ENCODE results near the gene PATZ1. TPM values are rescaled to one million over a fixed set of nuclear protein-coding genes. Genes with fewer than 3 reads are reported as not detected.

PATZ1 gene
- total and polyA plus RNA-seq, 2 of the 8 experiments (the other 6 are each of a cell fraction or from before 2014, with no cell fraction given), result 62.1 to 70.9 TPM

DNA sequence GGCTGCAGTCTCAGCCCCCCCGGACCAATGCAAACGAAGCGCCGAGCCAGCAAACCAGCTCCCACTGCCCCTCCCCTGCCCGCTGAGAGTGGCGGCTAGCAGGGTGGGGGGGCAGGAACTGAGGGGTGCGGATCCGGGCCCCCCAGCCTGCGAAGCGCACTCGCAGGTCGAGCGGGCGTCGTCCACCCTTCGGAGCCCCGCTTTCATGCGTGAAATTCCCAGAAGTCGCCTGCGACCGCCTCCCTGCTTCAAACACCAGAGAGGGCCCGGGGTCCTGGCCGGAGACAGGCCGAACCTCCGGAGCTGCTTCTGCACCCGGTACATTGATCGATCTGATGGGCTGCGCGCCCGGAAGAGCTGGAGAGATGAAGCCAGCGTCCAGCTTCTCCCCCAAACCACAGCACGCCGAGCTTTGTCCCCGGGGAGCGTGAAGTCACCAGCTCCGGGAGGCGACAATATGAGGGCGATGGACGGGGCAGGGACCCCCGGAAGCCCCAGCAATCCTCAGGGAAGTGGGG, 646 bp upstream of the PATZ1 start (continued):
- TF ChIP-seq, protein P1, sequence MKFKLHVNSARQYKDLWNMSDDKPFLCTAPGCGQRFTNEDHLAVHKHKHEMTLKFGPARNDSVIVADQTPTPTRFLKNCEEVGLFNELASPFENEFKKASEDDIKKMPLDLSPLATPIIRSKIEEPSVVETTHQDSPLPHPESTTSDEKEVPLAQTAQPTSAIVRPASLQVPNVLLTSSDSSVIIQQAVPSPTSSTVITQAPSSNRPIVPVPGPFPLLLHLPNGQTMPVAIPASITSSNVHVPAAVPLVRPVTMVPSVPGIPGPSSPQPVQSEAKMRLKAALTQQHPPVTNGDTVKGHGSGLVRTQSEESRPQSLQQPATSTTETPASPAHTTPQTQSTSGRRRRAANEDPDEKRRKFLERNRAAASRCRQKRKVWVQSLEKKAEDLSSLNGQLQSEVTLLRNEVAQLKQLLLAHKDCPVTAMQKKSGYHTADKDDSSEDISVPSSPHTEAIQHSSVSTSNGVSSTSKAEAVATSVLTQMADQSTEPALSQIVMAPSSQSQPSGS (IDR thresholded peaks at IDR 0.05; ENCODE audit: low read length), result no peak
- TF ChIP-seq BRCA1 (IDR thresholded peaks at IDR 0.05; ENCODE audit: low read depth, low read length), result no peak
- TF ChIP-seq, protein P2, sequence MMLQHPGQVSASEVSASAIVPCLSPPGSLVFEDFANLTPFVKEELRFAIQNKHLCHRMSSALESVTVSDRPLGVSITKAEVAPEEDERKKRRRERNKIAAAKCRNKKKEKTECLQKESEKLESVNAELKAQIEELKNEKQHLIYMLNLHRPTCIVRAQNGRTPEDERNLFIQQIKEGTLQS (IDR thresholded peaks at IDR 0.05; ENCODE audit: insufficient read depth, low read depth, low read length), result no peak
- no peak for TF ChIP-seq RBBP5 (IDR thresholded peaks at IDR 0.05; ENCODE audit: borderline replicate concordance, low read depth, low read length)
- TF ChIP-seq TAF7 (optimal IDR thresholded peaks at IDR 0.05; ENCODE audit: borderline replicate concordance, low read depth, low read length), result peak; percentile 16
- no peak for TF ChIP-seq SRF (IDR thresholded peaks at IDR 0.05; ENCODE audit: low read depth, low read length)
- TF ChIP-seq, protein P3, sequence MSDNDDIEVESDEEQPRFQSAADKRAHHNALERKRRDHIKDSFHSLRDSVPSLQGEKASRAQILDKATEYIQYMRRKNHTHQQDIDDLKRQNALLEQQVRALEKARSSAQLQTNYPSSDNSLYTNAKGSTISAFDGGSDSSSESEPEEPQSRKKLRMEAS (IDR thresholded peaks at IDR 0.05), result no peak
